ENCODE measurements around the gene PFDN1.

PFDN1 gene

GRCh38 chr5:140327589-140327988 lies 24.7 kb upstream of the PFDN1 start:
- no peak for DNase-seq

GRCh38 chr5:140325486-140325885 lies 22.6 kb upstream of the PFDN1 start:
- DNase-seq = no peak

DNA sequence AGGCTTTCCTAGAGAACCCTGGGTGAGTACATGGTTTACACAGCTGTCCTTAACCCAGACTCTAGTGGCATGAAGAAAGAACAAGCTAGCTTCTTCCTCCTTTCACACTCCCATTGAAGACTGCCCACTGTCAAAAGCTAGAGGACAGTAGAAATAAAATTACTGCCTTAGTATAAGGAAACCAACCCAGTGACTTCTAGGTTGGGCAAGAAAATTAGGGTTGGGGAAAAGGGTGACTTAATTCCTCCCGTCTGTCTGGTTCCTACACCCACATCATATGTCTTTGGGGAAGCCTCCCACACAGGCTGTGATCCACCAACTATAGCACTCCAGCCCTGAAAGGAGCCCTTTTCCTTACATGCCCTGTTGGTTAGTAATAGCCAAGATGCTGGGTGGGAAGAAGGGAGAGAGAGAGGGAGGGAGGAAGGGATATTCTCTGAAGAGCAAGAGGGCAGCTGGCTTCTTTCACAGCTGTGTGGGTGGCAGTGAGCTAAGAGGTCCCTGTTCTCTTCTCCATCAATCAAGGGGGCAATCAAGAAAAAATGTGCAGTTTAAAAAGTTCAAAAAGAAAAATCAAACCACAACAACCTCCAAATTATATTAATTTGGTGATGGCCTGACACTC lies 21.8 kb upstream of the PFDN1 start:
- no peak for DNase-seq

- no peak for DNase-seq
Observed at GRCh38 chr5:140324041-140324600, 21.2 kb upstream of the PFDN1 start.

DNA sequence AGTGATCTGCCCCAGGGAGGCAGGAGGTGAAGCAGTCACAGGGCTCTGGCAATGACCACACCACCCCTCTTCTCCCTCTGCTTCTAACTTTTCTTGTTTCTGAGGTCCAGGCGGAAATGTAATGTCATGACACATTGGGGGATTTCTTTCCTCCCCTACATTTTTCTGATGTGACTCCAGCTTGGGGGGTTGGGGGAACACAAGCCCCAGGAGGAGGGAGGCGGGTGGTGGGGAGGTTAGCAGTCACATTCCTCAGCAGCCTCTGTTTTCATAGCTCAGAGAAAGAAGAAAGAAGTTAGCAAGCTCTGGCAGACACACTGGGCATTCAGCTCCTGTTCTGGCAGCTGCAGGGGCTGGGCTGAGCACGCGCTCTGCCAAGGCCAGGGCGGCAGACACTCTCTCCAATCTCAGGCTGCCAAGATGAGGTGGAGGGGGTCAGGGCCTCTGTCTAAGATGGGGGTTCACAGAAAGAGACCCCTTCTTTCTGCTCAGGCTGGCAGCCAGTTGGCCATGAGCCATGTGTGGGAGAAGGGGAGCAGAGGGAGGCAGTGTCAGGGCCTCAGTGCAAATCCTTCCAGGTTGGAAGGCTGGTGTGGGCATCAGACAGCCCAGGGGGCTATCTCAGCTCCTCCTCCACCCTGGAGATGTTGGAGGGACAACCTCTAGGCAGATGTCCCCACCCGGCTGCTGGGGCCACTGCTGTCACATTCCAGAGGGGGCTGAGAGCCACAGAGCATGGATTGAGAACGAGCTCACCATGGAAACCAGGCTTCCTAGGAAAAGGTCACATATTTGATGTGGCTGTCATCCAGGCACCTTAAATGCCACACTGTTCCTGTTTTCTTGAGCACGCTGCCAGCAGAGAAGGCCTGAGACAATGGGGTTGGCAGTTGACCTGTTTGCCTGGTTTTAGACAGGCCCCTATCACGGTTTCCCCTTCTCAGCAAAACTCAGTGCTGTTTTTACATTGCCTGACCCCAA lies 20.1 kb upstream of the PFDN1 start:
- DNase-seq = no peak

GRCh38 chr5:140321796-140322195 lies 18.9 kb upstream of the PFDN1 start:
- no peak for DNase-seq

DNA sequence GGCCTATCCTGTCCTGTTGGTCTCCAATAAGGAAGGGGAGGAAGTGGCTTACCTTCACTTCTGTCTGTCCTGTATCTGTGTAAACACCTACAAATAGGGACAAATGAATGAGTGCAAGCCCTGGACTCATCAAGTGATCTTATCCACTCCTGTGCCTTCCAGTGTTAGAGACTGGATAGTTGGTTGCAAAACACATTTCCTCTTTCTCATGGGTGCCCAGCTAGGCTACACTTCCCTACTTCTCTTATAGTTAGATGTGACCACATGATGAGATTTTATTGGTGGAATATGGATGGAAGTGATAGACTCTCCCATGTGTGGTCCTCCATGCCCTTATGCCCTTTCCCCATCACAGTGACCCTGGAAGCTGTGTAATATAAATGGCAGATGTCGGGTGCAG lies 16.9 kb upstream of the PFDN1 start:
- no peak for DNase-seq

DNA sequence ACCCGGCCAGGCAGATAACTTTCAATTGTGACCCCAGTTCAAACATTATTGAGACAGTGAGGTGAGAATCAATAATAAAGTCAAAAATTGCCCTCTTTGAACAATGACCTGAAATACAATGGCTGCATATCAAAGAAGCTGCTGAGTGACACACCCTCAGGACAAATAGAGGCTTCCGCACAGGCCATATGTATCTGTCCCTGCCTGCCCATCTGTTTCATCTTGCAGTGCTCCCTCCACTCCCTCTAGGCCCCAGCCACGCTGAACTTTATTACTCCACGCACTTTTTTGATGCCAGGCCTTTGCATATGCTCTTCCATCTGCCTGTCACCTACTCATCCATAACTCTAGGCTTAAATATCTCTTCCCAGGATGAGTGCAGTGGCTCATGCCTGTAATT lies 15.9 kb upstream of the PFDN1 start:
- no peak for DNase-seq

DNA sequence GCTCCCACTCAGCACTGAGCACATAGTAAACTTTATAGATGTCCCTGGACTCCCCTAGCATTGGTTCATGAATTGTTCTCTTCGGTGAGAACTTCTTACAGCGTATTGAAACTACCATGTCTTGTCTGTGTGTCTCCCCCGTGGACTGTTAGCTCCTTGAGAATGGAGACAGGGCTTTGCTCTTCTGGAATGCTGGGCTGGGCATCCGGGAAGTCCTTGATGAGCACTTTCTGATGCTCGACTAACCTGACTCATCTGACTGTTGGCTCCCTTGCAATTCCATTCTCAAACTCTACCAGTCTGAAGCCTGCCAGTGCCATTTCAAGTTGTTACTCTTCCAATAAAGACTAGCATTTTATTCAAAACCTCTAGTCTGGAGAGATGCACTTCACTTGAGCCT lies 15.0 kb upstream of the PFDN1 start:
- no peak for DNase-seq

DNA sequence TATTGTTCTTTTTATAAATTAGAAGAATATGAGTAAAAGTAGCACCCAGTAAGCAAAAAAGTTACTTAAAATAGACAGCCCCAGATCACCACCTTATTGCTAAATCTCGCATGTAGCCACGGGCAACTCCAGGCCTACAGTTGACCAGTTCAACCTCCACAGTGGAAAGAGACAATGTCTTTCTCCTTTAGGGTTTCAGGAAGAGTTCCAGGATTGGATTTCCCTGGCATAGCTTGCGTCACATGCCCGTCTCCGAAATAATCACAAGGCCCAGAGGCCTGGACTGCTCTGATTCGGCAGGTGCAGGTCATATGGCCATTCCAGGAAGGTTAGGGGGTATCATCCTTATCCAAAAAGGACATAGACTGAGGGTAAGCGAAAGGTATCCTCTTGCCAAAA lies 9.9 kb upstream of the PFDN1 start:
- no peak for DNase-seq

DNA sequence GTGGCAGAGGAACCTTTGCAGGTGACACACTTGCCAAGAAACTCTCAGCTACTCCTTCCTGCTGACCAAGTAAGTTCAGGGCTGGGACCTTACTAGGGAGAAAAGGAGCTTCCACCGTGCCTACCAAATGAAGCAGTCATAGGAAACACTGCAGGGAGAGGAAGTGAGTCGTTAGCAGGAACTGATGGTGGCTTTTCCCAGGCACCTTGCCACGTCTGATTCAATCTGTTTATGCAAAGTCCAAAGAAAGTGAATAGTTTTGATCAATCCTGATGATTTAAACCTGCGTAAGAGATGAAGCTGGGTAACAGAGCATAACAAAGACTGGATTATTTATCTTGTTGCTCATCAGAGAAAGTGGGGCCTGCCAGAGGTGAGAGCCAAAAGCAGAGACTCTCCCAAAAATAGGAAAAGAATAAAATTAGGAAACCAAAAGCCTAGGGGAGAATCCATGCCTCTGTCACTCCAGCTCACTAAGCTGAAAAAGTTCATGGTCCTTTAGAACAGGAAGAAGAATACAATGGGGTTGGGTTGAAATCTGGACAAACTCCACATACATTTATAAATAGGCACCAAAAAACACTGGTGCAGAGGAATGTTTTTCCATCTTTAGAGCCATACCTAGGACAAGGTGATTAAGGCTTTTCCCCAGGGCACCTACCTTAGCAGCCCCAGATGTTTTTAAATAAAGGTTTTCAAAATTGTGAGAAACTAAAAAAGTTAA lies 9.3 kb upstream of the PFDN1 start:
- DNase-seq = no peak

GRCh38 chr5:140311011-140311467 lies 8.1 kb upstream of the PFDN1 start:
- no peak for DNase-seq

- DNase-seq = no peak
Observed at GRCh38 chr5:140310434-140310833, 7.5 kb upstream of the PFDN1 start.

DNA sequence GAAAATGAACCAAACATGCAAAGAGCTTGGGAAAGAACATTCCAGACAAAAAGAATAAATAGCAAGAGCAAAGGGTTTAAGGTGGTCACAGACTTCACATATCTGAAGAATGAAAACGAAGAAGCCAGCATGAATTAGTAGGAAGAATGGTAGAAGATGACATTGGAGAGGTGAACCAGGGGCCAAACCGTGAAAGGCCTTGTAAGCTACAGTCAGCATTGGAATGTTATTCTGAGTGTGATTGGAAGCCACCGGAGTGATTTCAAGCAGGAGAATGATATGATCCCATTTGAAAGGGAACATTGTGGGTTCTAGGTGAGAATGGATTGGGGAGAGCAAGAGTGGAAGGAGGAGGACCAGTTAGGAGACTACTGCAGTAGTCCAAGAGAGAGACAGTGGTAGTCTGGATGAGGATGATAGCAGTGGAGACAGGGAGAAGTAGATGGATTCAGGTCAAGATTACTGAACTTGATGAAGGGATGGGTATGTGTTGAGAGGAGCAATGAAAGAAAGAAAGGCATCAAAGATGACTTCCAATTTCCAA lies 6.9 kb upstream of the PFDN1 start:
- DNase-seq = no peak

GRCh38 chr5:140305471-140305870 lies 2.6 kb upstream of the PFDN1 start:
- DNase-seq = no peak

DNA sequence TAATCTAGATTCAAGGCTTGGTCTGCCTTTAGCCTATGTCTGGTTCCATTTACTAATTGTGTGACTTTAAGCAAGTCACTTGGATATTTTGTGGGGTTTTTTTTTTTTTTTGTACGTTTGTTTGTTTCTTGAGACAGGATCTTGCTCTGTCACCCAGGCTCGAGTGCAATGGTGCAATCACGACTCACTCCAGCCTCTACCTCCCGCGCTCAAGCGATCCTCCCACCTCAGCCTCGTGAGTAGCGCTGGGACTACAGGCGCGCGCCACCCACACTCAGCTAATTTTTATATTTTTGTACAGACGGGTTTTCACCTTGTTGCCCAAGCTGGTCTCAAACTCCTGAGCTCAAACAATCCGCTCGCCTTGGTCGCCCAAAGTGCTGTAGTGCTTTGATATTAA lies 1.1 kb upstream of the PFDN1 start:
- no peak for DNase-seq

GRCh38 chr5:140301136-140301535 lies 1.8 kb downstream of the PFDN1 start:
- DNase-seq = no peak

- no peak for DNase-seq
Observed at GRCh38 chr5:140299056-140299455, 3.8 kb downstream of the PFDN1 start.

DNA sequence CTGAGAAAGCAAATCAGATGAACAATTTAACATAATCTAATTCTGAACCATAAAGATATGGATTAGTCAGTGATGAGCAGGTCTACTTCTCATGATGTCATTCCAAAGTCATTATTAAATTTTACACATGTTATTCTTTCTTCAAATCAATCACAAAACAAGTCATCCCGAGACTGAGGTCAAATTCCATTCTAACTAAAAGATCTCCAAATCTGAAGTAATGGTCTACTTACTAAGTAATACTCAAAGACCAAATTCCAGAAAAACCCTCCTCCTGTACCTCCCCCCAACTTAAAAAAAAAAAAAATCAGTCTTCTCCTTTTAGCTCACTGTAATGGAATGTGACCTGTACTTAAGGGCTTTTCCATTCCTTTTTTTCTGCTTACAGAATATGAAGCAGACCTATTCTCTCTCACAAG lies 4.7 kb downstream of the PFDN1 start:
- no peak for DNase-seq

- no peak for DNase-seq
Observed at GRCh38 chr5:140297283-140297682, 5.6 kb downstream of the PFDN1 start.

DNA sequence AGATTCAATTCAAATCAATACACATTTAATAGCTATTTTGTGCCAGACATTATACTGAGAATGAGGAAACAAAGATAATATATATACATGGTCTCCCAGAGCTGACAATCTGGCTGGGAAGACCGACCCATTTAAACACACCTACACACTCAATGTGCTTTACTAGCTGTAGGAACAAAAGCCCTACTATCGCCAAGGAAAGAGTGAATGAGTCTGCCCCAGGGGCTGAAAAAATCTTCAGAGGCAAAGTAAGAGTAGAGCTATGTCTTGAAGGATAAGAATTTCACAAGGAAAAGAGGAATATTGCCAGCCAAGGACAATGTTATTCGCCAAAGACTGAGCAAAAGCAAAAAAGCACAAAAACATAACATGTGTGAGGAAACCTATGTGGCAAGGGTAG lies 6.6 kb downstream of the PFDN1 start:
- no peak for DNase-seq

DNA sequence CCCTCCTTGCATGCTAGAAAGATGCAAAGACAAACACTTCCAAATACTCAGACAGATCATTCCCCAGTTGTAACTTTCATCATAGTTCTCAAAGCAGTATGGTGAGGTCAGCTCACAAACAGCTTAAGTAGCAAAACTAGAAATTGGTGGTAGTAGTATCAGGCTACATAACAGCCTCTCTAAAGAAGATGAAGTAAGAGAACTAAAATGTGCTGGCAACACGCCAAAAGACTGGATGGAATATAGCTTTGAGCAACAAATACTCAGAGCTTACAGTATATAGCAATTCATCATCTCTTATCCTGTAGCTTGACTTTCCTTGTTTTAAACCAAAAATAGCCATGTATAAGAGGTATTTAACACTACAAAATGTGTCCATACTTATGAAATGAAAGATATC lies 7.5 kb downstream of the PFDN1 start:
- DNase-seq = no peak

GRCh38 chr5:140294753-140295152 lies 8.1 kb downstream of the PFDN1 start:
- DNase-seq = no peak

All from NCI-H2081 treated with DMSO at 0.1 percent for 48 hours (cell line).